ENCODE data around the gene COL9A1. TPM values are rescaled to one million over a fixed set of nuclear protein-coding genes. Genes with fewer than 3 reads are reported as not detected.
"Not testable (repeated sequence)": the region's sequence is repeated elsewhere in the genome, so short reads cannot be mapped to it uniquely, and the experiment has no call there.

The COL9A1 gene
- total RNA-seq, 2 donors from 2014 or later = 0.33 to 18.7 TPM

DNA sequence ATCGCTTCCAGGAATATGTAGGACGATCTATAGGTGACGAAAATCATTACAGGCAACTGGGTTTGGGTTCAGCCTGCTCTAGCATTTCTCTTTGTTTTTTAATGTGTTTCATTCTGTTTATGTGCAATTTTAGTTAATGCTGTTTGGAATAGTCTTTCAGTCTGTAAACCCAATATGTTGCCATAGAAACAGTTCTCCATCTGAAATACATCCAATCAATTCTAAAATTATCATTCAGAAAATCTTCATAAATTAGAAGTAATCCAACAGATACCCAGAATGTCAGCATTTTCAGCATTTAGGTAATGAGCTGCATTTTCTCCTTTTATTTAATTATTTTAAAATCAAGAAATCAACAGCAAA is 34.8 kb upstream of the COL9A1 start:
- DNase-seq (ENCODE audit: low spot score) = no peak
- TF ChIP-seq, protein P1, sequence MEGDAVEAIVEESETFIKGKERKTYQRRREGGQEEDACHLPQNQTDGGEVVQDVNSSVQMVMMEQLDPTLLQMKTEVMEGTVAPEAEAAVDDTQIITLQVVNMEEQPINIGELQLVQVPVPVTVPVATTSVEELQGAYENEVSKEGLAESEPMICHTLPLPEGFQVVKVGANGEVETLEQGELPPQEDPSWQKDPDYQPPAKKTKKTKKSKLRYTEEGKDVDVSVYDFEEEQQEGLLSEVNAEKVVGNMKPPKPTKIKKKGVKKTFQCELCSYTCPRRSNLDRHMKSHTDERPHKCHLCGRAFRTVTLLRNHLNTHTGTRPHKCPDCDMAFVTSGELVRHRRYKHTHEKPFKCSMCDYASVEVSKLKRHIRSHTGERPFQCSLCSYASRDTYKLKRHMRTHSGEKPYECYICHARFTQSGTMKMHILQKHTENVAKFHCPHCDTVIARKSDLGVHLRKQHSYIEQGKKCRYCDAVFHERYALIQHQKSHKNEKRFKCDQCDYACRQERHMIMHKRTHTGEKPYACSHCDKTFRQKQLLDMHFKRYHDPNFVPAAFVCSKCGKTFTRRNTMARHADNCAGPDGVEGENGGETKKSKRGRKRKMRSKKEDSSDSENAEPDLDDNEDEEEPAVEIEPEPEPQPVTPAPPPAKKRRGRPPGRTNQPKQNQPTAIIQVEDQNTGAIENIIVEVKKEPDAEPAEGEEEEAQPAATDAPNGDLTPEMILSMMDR (IDR thresholded peaks at IDR 0.05) = no peak
- Histone ChIP-seq H3K27ac (no peak overlapping the region), H3K4me1 (no peaks in the 10 kb centered on the region), H3K27me3 (no peaks in the 10 kb centered on the region), H3K36me3 (no peaks in the 10 kb centered on the region), H3K9me3 (peaks cover 0 to 5% of the 10 kb centered on the region in 2 donors), H3K4me3 (no peak overlapping the region)

DNA sequence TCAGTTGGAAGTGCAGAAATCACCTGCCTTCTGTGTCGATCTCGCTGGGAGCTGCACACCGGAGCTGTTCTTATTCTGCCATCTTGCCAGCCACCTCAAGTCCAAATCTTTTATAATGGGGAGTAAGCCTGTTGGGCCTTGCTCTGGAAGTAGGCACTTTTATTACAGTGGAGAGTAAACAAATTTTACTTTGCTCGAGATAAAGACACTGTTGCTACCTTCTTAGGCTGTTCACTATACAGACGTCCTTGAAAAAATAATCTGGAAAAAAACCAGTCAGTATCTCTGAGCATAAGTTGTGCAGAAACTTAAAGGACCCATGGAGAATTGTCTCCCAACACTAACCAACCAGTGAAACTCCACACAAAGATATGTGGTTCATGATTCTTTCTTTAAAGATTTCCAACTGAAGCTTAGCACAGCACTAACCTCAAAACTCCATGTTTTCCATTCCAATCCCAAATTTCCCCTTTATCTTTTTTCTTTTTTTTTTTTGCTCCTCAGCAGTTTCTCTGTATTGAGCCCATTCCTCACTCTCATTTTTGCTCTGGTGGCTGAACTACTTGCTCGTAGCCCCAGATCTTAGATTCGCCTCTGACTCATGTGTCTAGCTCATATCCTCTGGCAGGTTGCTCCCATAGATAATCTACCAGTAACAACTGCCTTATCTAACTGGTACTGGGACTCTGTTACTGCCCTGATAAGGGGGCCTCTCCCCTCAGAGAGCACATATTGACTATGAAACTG is 34.3 kb upstream of the COL9A1 start:
- H3K36me3 ChIP-seq = no peaks in the 10 kb centered on the region
- H3K27ac ChIP-seq = no peak overlapping the region
- H3K4me3 ChIP-seq = no peak overlapping the region
- DNase-seq (ENCODE audit: low spot score) = no peak
- no peaks in the 10 kb centered on the region for H3K4me1 ChIP-seq
- H3K27me3 ChIP-seq = no peaks in the 10 kb centered on the region
- TF ChIP-seq, protein P1 (IDR thresholded peaks at IDR 0.05) = no peak
- peaks cover 0 to 5% of the 10 kb centered on the region in 2 donors for H3K9me3 ChIP-seq

DNA sequence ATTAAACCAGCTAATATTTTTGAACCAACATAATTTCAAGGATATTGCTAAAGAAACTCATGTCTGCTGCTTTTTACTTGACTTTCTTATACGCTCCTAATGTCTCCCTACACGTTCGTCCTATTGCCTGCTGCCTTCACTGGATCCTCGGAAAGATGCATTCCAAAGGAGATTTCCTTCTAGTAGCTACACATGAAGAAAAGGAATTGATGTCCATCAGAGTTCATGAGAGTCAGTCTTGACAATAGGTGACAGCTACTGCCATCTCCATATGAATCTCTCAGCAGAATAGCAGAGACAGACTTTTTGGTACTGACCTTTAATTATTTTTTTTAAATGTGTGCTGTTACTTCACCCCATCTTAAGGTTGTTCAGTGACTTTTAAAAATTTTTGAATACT is 24.2 kb upstream of the COL9A1 start:
- no peak overlapping the region for H3K27ac ChIP-seq
- H3K9me3 ChIP-seq = no peaks in the 10 kb centered on the region
- no peak overlapping the region for H3K4me3 ChIP-seq
- no peak for DNase-seq (ENCODE audit: low spot score)
- H3K27me3 ChIP-seq = no peaks in the 10 kb centered on the region
- no peaks in the 10 kb centered on the region for H3K4me1 ChIP-seq
- TF ChIP-seq, protein P1 (IDR thresholded peaks at IDR 0.05) = no peak
- no peaks in the 10 kb centered on the region for H3K36me3 ChIP-seq

DNA sequence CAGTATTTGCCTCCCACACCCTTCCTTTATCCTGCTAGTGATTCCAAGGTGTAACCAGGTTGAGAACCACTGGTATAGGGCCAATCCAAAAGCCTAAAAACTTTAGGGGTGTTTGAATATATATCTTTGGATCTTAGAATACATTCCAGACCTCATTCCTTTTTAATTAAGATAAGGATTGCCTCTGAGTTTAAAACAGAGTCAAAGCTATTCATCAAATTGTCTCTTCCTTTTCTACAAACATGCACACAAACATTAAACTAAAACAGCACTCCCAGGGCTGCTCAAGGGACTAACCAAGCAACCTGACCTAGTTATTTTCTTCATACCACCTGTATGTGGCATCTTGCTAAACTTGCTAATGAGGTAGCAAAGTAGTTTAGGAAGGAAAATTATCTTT is 22.1 kb upstream of the COL9A1 start:
- Histone ChIP-seq H3K27ac (no peak overlapping the region), H3K27me3 (no peaks in the 10 kb centered on the region), H3K4me1 (no peaks in the 10 kb centered on the region), H3K36me3 (no peaks in the 10 kb centered on the region), H3K9me3 (no peaks in the 10 kb centered on the region), H3K4me3 (no peak overlapping the region)
- no peak for DNase-seq (ENCODE audit: low spot score)
- TF ChIP-seq, protein P1 (IDR thresholded peaks at IDR 0.05) = no peak

DNA sequence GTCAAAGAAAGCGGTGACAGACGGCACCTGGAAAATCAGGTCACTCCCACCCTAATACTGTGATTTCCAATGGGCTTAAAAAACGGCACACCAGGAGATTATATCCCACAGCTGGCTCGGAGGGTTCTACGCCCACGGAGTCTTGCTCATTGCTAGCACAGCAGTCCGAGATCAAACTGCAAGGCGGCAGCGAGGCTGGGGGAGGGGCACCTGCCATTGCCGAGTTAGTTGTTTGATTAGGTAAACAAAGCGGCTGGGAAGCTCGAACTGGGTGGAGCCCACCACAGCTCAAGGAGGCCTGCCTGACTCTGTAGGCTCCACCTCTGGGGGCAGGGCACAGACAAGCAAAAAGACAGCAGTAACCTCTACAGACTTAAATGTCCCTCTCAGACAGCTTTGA is 14.9 kb upstream of the COL9A1 start:
- H3K27me3 ChIP-seq; DNase-seq (ENCODE audit: low spot score); H3K4me1 ChIP-seq; H3K4me3 ChIP-seq; H3K36me3 ChIP-seq; H3K9me3 ChIP-seq; H3K27ac ChIP-seq: not testable (repeated sequence)

DNA sequence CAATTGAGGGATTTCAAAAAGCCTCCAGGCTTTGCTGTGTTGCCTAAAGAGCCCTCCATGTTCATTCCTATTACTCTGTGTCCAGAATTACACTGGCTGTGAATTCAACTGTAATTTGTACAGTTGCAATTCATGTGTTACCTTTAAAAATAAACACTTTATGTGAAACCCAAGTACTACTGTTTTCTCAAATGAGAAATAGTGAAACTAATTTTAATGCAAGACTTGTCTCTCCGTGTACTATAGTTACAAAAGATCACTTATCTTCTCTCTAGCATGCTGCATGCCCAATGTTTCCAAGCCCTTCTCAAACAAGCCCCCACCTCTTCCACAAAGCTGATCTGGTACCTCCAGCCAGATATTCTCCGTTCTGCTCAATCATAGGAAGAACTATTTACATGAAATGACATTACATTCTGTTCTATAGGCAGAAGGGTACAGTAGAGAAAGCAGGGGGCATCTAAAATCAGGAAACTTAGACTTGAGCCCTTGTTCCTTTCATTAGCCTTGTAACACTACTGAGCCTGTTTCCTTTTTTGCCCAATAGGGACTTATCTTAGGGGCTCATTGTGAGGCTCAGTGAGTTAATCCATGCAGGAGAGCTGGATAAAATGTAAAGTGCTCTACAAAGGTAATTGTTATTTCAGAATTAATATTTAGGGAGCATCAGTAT is 12.3 kb upstream of the COL9A1 start:
- Histone ChIP-seq H3K4me3 (no peak overlapping the region), H3K9me3 (no peaks in the 10 kb centered on the region), H3K27ac (no peak overlapping the region), H3K4me1 (no peaks in the 10 kb centered on the region), H3K27me3 (no peaks in the 10 kb centered on the region), H3K36me3 (no peaks in the 10 kb centered on the region)
- no peak for DNase-seq (ENCODE audit: low spot score)
- TF ChIP-seq, protein P1 (IDR thresholded peaks at IDR 0.05) = no peak

Data from right atrium auricular region (tissue), 2 donors.